ENCODE measurements around the gene MTTP. TPM values are rescaled to one million over a fixed set of nuclear protein-coding genes. Genes with fewer than 3 reads are reported as not detected.

MTTP gene
- polyA plus RNA-seq, 4 donors, result 108 to 429 (median 220) TPM

GRCh38 chr4:99617374-99617773 is 42.8 kb downstream of the MTTP start:
- no peak for FAIRE-seq
- Histone ChIP-seq H3K36me3 (ENCODE audit: control insufficient read depth in 3 of 3, insufficient read depth in 2 of 3, low read depth in 1 of 3, low read length in 3 of 3) (peaks cover 0 to 21% (median 11%) of the 10 kb centered on the region in 3 donors), H3K27me3 (ENCODE audit: control insufficient read depth in 3 of 3, insufficient read depth in 3 of 3, low read length in 3 of 3) (no peaks in the 10 kb centered on the region), H3K4me1 (ENCODE audit: control insufficient read depth in 3 of 3, insufficient read depth in 2 of 3, low read depth in 1 of 3, low read length in 2 of 3) (peaks cover 0 to 3% (median 0%) of the 10 kb centered on the region in 3 donors), H3K27ac (ENCODE audit: low read depth in 1 of 3, low read length in 2 of 3) (no peak overlapping the region), H3K9me3 (ENCODE audit: control insufficient read depth in 2 of 2, insufficient read depth in 1 of 2, low read depth in 1 of 2, low read length in 1 of 2) (no peaks in the 10 kb centered on the region), H3K4me3 (ENCODE audit: low read depth in 1 of 3, low read length in 3 of 3) (no peak overlapping the region)
- 73 to 100% (median 91%) methylated on average over 1 of the region's 1 CpG for WGBS, 3 donors
- no peak for DNase-seq

- H3K4me1 ChIP-seq (ENCODE audit: control insufficient read depth in 3 of 3, insufficient read depth in 2 of 3, low read depth in 1 of 3, low read length in 2 of 3), result no peaks in the 10 kb centered on the region
- WGBS, 3 donors, result 86 to 100% (median 88%) methylated on average over 1 of the region's 1 CpG
- H3K27me3 ChIP-seq (ENCODE audit: control insufficient read depth in 3 of 3, insufficient read depth in 3 of 3, low read length in 3 of 3), result no peaks in the 10 kb centered on the region
- no peak for DNase-seq
- peaks cover 0 to 14% (median 13%) of the 10 kb centered on the region in 3 donors for H3K36me3 ChIP-seq (ENCODE audit: control insufficient read depth in 3 of 3, insufficient read depth in 2 of 3, low read depth in 1 of 3, low read length in 3 of 3)
- FAIRE-seq, result no peak
- H3K9me3 ChIP-seq (ENCODE audit: control insufficient read depth in 2 of 2, insufficient read depth in 1 of 2, low read depth in 1 of 2, low read length in 1 of 2), result no peaks in the 10 kb centered on the region
- no peak overlapping the region for H3K27ac ChIP-seq (ENCODE audit: low read depth in 1 of 3, low read length in 2 of 3)
- H3K4me3 ChIP-seq (ENCODE audit: low read depth in 1 of 3, low read length in 3 of 3), result no peak overlapping the region
These were observed 47.7 kb downstream of the MTTP start for GRCh38 chr4:99622341-99622740.

GRCh38 chr4:99624141-99624719 is 49.6 kb downstream of the MTTP start:
- Histone ChIP-seq H3K27me3 (ENCODE audit: control insufficient read depth in 3 of 3, insufficient read depth in 3 of 3, low read length in 3 of 3) (no peaks in the 10 kb centered on the region), H3K9me3 (ENCODE audit: control insufficient read depth in 2 of 2, insufficient read depth in 1 of 2, low read depth in 1 of 2, low read length in 1 of 2) (no peaks in the 10 kb centered on the region), H3K4me3 (ENCODE audit: low read depth in 1 of 3, low read length in 3 of 3) (no peak overlapping the region), H3K36me3 (ENCODE audit: control insufficient read depth in 3 of 3, insufficient read depth in 2 of 3, low read depth in 1 of 3, low read length in 3 of 3) (peaks cover 0 to 14% (median 13%) of the 10 kb centered on the region in 3 donors), H3K4me1 (ENCODE audit: control insufficient read depth in 3 of 3, insufficient read depth in 2 of 3, low read depth in 1 of 3, low read length in 2 of 3) (no peaks in the 10 kb centered on the region), H3K27ac (ENCODE audit: low read depth in 1 of 3, low read length in 2 of 3) (no peak overlapping the region)
- no peak for DNase-seq
- WGBS, 3 donors, result 60 to 84% (median 67%) methylated on average over 4 of the region's 4 CpGs
- no peak for FAIRE-seq

GRCh38 chr4:99625369-99625768 is 50.7 kb downstream of the MTTP start:
- DNase-seq (no peak), FAIRE-seq (no peak)
- H3K4me1 ChIP-seq (ENCODE audit: control insufficient read depth in 3 of 3, insufficient read depth in 2 of 3, low read depth in 1 of 3, low read length in 2 of 3), result no peaks in the 10 kb centered on the region
- no peak overlapping the region for H3K27ac ChIP-seq (ENCODE audit: low read depth in 1 of 3, low read length in 2 of 3)
- H3K9me3 ChIP-seq (ENCODE audit: control insufficient read depth in 2 of 2, insufficient read depth in 1 of 2, low read depth in 1 of 2, low read length in 1 of 2), result no peaks in the 10 kb centered on the region
- H3K4me3 ChIP-seq (ENCODE audit: low read depth in 1 of 3, low read length in 3 of 3), result no peak overlapping the region
- no peaks in the 10 kb centered on the region for H3K27me3 ChIP-seq (ENCODE audit: control insufficient read depth in 3 of 3, insufficient read depth in 3 of 3, low read length in 3 of 3)
- WGBS, 3 donors, result 80 to 92% (median 84%) methylated on average over 5 of the region's 5 CpGs
- peaks cover 0 to 14% (median 13%) of the 10 kb centered on the region in 3 donors for H3K36me3 ChIP-seq (ENCODE audit: control insufficient read depth in 3 of 3, insufficient read depth in 2 of 3, low read depth in 1 of 3, low read length in 3 of 3)

- no peak for DNase-seq
- 88 to 97% (median 96%) methylated on average over 1 of the region's 1 CpG for WGBS, 3 donors
- Histone ChIP-seq H3K9me3 (ENCODE audit: control insufficient read depth in 2 of 2, insufficient read depth in 1 of 2, low read depth in 1 of 2, low read length in 1 of 2) (no peaks in the 10 kb centered on the region), H3K27ac (ENCODE audit: low read depth in 1 of 3, low read length in 2 of 3) (no peak overlapping the region), H3K4me3 (ENCODE audit: low read depth in 1 of 3, low read length in 3 of 3) (no peak overlapping the region), H3K36me3 (ENCODE audit: control insufficient read depth in 3 of 3, insufficient read depth in 2 of 3, low read depth in 1 of 3, low read length in 3 of 3) (peaks cover 0 to 11% (median 5%) of the 10 kb centered on the region in 3 donors), H3K4me1 (ENCODE audit: control insufficient read depth in 3 of 3, insufficient read depth in 2 of 3, low read depth in 1 of 3, low read length in 2 of 3) (no peaks in the 10 kb centered on the region), H3K27me3 (ENCODE audit: control insufficient read depth in 3 of 3, insufficient read depth in 3 of 3, low read length in 3 of 3) (no peaks in the 10 kb centered on the region)
- FAIRE-seq, result no peak
These were observed 53.4 kb downstream of the MTTP start for GRCh38 chr4:99628040-99628439.

- DNase-seq, result no peak
- Histone ChIP-seq H3K27me3 (ENCODE audit: control insufficient read depth in 3 of 3, insufficient read depth in 3 of 3, low read length in 3 of 3) (no peaks in the 10 kb centered on the region), H3K4me1 (ENCODE audit: control insufficient read depth in 3 of 3, insufficient read depth in 2 of 3, low read depth in 1 of 3, low read length in 2 of 3) (no peaks in the 10 kb centered on the region), H3K9me3 (ENCODE audit: control insufficient read depth in 2 of 2, insufficient read depth in 1 of 2, low read depth in 1 of 2, low read length in 1 of 2) (no peaks in the 10 kb centered on the region), H3K27ac (ENCODE audit: low read depth in 1 of 3, low read length in 2 of 3) (no peak overlapping the region), H3K36me3 (ENCODE audit: control insufficient read depth in 3 of 3, insufficient read depth in 2 of 3, low read depth in 1 of 3, low read length in 3 of 3) (peaks cover 0 to 2% (median 2%) of the 10 kb centered on the region in 3 donors), H3K4me3 (ENCODE audit: low read depth in 1 of 3, low read length in 3 of 3) (no peak overlapping the region)
- no peak for FAIRE-seq
These were observed 55.4 kb downstream of the MTTP start for GRCh38 chr4:99629962-99630554.

GRCh38 chr4:99630857-99631360 is 56.3 kb downstream of the MTTP start:
- H3K27me3 ChIP-seq (ENCODE audit: control insufficient read depth in 3 of 3, insufficient read depth in 3 of 3, low read length in 3 of 3), result no peaks in the 10 kb centered on the region
- 14 to 50% (median 28%) methylated on average over 1 of the region's 1 CpG for WGBS, 3 donors
- FAIRE-seq, result no peak
- no peak overlapping the region for H3K4me3 ChIP-seq (ENCODE audit: low read depth in 1 of 3, low read length in 3 of 3)
- peak in 1 of 2 donors; percentile 20 for DNase-seq
- H3K36me3 ChIP-seq (ENCODE audit: control insufficient read depth in 3 of 3, insufficient read depth in 2 of 3, low read depth in 1 of 3, low read length in 3 of 3), result peaks cover 0 to 2% (median 2%) of the 10 kb centered on the region in 3 donors
- H3K4me1 ChIP-seq (ENCODE audit: control insufficient read depth in 3 of 3, insufficient read depth in 2 of 3, low read depth in 1 of 3, low read length in 2 of 3), result no peaks in the 10 kb centered on the region
- H3K27ac ChIP-seq (ENCODE audit: low read depth in 1 of 3, low read length in 2 of 3), result no peak overlapping the region
- H3K9me3 ChIP-seq (ENCODE audit: control insufficient read depth in 2 of 2, insufficient read depth in 1 of 2, low read depth in 1 of 2, low read length in 1 of 2), result no peaks in the 10 kb centered on the region

GRCh38 chr4:99633772-99634171 is 59.1 kb downstream of the MTTP start:
- Histone ChIP-seq H3K4me3 (ENCODE audit: low read depth in 1 of 3, low read length in 3 of 3) (no peak overlapping the region), H3K9me3 (ENCODE audit: control insufficient read depth in 2 of 2, insufficient read depth in 1 of 2, low read depth in 1 of 2, low read length in 1 of 2) (no peaks in the 10 kb centered on the region), H3K27ac (ENCODE audit: low read depth in 1 of 3, low read length in 2 of 3) (no peak overlapping the region), H3K4me1 (ENCODE audit: control insufficient read depth in 3 of 3, insufficient read depth in 2 of 3, low read depth in 1 of 3, low read length in 2 of 3) (no peaks in the 10 kb centered on the region), H3K36me3 (ENCODE audit: control insufficient read depth in 3 of 3, insufficient read depth in 2 of 3, low read depth in 1 of 3, low read length in 3 of 3) (peaks cover 0 to 2% (median 0%) of the 10 kb centered on the region in 3 donors), H3K27me3 (ENCODE audit: control insufficient read depth in 3 of 3, insufficient read depth in 3 of 3, low read length in 3 of 3) (no peaks in the 10 kb centered on the region)
- FAIRE-seq, result no peak
- DNase-seq, result no peak
- 88 to 92% (median 92%) methylated on average over 14 of the region's 14 CpGs for WGBS, 3 donors
